ENCODE measurements around the gene CLCN6. TPM values are rescaled to one million over a fixed set of nuclear protein-coding genes. Genes with fewer than 3 reads are reported as not detected.

CLCN6 gene
- total RNA-seq, 1 donor from 2014 or later: 8.1 TPM

DNA sequence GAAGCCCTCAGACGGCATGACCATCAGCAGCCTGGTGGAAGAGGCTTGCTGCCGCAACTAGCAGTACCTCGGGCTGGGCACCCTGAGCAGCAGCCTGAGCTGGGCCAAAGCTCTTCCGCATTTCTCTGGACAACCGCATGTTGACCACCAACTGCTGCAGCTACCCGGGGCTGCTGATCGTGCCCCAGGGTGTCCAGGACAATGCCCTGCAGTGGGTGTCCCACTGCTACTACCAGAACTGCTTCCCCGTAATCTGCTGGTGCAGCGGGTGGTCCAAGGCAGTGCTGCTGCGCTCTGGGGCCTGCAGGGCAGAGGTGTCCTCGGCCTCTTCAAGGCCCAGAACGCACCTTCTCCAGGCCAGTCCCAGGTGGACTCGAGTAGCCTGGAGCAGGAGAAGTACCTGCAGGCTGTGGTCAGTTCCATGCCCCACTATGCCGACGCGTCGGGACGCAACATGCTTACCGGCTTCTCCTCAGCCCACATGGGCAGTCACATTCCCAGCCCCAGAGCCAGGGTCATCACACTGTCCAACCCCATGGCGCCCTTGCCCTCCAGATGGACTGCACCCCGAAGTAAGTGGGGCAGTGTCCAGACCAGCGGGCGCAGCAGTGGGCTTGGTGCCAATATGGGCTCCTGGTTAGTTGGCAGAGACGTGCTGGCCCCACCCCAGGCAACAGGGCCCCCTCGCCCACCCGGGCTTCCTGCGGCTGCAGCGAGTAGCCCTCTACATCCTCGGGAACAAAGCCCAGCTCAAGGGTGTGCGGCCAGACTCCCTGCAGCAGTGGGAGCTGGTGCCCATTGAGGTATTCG is 72.3 kb downstream of the CLCN6 start:
- DNase-seq (ENCODE audit: low read depth, low spot score): no peak

DNA sequence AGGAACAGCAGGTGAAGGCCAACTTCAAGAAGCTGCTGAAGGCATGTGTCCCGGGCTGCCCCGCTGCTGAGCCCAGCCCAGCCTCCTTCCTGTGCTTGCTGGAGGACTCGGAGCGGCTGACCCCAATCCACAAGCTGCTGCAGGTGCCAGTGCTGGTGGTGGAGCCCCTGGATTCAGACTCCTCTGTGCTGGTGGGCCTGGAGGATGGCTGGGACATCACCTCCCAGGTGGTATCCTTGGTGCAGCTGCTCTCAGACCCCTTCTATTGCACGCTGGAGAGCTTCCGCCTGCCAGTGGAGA is 72.8 kb downstream of the CLCN6 start:
- no peak for DNase-seq (ENCODE audit: low read depth, low spot score)

DNA sequence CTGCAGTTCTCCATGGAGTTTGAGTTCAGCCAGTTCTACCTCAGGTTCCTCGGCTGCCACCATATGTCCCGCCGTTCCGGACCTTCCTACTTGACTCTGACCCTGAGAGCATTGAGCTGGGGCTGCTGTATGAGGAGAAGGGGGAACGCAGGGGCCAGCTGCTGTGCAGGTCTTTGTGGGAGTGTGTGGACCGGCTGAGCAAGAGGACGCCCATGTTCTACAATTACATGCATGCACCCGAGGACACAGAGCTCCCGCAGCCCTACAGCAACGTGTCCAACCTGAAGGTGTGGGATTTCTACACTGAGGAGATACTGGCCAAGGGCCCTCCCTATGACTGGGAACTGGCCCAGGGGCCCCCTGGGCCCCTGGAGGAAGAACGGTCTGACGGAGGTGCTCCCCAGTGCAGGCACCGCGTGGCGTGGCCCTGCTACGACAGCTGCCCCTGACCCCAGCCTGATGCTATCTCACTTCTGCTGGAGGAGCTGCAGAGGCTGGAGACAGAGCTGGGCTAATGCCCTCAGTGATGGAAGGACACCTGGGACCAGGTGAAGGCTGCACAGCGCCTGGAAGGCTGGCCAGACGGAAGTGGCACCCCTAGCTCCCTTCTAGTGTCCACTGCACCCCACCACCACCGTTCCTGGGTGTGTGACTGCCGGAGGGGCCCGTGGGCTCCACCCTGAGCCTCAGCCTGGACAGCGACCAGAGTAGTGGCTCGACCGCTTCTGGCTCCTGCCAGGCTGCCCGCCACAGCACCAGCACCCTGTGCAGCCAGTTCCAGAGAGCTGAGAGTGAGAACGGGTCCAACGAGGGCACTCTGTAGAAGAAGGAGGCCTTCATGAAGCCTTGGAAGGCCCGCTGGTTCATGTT is 73.6 kb downstream of the CLCN6 start:
- DNase-seq (ENCODE audit: low read depth, low spot score): no peak

DNA sequence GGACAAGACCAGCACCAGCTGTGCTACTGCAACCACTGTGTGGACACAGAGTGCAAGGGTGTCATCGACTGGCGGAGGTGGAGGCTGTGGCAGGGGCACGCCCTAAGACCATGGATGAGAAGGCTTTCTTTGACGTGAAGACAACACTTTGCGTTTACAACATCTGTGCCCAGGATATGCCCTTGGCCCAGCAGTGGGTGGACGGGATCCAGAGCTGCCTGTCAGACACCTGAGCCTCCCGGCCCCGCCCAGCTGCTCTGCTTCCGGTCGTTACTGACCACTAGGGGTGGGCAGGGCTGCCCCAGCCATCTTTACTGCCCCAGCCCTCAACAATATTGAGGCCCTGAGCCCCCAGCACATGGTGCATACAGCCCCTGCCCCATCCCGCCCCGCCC is 74.2 kb downstream of the CLCN6 start:
- no peak for DNase-seq (ENCODE audit: low read depth, low spot score)

- DNase-seq (ENCODE audit: low read depth, low spot score): no peak
Measured at GRCh38 chr1:11880911-11881748, 75.1 kb downstream of the CLCN6 start.

- no peak for DNase-seq (ENCODE audit: low read depth, low spot score)
Measured at GRCh38 chr1:11881749-11882441, 75.9 kb downstream of the CLCN6 start.

DNA sequence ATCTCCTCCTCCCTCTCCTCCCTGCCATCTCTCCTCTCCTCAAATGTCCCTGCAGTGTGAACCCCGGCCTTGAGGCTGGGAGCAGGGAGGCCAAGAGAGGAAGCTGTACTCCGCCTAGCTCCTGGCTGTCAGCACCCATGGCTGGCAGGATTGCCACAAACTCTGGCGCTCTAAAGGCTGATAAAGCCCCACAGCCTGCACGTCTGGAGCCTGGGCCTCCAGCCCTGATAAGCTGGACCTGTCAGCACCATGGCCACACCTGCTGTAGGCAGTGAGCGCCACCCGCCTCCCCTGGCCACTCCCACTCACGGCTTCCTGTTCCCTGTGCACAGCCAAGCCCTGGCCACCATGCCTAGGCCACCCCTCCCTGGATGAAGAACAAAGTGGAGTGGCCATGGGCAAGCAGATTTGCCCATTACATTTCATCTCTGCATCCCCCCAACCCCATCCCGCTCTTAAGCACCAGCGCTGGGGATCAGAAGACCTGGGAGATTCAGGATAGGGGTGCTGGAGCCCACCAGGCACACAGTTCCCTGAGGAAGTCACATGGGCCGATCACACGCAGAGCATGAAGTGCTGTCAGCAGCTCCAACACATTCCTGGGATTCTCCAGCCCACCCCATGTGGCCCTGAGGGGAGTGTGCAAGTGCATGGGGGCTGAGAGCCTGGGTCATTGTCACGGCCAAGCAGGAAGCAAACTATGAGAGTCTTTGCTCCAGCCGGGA is 77.0 kb downstream of the CLCN6 start:
- no peak for DNase-seq (ENCODE audit: low read depth, low spot score)

GRCh38 chr1:11885916-11886315 is 79.9 kb downstream of the CLCN6 start:
- DNase-seq (ENCODE audit: low read depth, low spot score): no peak

- no peak for DNase-seq (ENCODE audit: low read depth, low spot score)
Measured at GRCh38 chr1:11886986-11887665, 81.1 kb downstream of the CLCN6 start.

DNA sequence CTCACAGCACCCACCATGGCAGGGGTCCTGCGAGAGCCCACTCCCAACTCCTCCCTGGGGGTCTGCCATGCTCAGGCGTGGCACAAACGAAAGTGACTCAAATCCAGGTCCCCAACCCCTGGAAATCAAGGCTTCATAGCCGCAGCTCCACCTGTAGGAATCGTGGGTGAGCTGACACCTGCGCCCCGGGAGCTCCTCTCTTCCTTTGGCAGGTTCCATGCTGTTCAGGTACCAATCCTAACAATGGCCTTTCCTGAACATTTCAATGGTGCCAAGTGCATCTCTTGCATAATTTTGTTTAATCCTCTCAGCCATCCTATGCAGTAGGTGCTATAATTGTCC is 81.6 kb downstream of the CLCN6 start:
- no peak for DNase-seq (ENCODE audit: low read depth, low spot score)

DNA sequence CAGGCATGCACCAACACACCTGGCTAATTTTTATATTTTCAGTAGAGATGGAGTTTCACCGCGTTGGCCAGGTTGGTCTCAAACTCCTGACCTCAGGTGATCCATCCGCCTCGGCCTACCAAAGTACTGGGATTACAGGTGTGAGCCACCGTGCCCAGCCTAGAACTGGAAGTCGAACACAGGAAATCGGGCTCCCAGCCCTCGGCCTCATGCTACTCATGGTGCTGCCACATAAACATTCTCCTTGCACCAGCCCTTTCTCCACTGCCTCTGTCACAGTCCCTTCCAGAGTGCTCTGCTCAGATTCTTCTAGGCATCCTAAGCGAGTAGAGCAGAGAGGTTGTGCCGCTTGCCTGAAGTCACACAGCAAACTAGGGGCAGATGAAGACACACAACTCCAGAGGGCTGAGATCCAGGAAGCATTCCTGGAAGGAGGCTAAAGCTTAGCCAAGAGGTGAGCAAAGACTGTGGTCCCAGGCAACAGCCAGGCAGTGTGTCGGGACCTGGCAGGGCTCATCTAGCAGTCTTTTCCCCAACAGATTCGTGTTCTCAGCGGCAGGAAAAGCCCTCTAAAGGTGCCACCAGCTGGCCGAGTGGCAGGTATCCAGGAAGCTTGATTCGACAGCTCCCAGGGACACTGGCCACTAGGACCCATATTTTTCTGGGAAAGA is 82.3 kb downstream of the CLCN6 start:
- DNase-seq (ENCODE audit: low read depth, low spot score): no peak

DNA sequence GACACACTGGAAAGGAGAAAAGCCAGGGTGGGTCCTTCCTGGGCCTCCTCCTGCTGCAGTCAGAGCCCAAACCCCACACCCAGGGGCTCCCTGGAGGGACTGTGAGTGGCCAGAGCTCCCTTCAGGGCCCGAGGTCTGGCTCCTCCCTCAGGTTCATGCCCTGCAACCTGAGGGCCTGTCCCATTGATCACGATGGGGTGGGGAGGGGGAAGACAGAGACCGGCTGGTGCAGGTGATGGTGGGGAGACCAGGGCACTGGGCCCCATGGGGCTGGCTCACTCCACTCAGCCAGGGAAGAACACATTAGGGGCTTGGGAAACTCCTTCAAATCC is 82.9 kb downstream of the CLCN6 start:
- DNase-seq (ENCODE audit: low read depth, low spot score): no peak

DNA sequence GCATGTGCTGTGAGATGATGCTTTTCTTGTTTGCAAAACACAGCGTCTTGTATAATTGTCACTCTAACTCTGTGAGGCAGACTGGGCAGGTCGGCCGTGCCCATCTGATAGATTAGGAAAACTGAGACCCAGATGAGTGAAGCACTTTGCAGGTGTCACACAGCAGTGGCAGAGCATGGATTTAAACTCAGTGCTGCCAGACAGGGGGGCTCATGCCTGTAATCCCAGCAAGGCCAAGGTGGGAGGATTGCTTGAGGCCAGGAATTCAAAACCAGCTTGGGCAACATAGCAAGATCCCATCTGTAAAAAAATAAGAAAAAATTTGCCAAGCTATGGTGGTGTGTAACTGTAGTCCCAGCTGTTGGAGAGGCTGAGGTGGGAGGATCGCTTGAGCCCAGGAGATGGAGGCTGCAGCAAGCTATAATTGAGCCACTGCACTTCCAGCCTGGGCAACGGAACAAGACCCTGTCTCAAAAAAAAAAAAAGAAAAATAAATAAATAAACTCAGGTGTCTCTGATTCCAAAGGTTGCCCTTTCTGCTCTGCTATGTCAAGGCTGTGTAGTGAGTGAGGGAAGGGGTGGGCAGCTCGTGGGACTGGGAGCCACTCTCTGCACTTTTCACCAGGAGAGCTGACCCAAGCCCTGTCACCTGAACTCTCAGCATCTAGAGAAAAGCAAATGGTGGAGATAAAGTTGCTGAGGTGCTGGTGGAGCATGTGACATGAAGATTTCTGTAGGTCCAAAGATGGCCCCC is 85.6 kb downstream of the CLCN6 start:
- DNase-seq (ENCODE audit: low read depth, low spot score): no peak

Other genes with a start within 250 kb of the CLCN6 start
- gene FBXO2, start 151.8 kb upstream of the CLCN6 start, total RNA-seq: 1.1 TPM in 2 replicates
- gene FBXO44, start 151.3 kb upstream of the CLCN6 start, total RNA-seq: 6.0 and 6.9 TPM in 2 replicates
- gene FBXO6, start 142.0 kb upstream of the CLCN6 start, total RNA-seq: 1.7 and 1.8 TPM in 2 replicates
- 35.6 and 49.5 TPM in 2 replicates for gene MAD2L2, start 125.0 kb upstream of the CLCN6 start, total RNA-seq
- gene DRAXIN, start 114.5 kb upstream of the CLCN6 start, total RNA-seq: 0.11 and 0.33 TPM in 2 replicates
- 44.6 and 45.2 TPM in 2 replicates for gene AGTRAP, start 70.1 kb upstream of the CLCN6 start, total RNA-seq
- not detected in 2 replicates for gene C1orf167, start 44.0 kb upstream of the CLCN6 start, total RNA-seq
- gene MTHFR, start 227 bp upstream of the CLCN6 start, total RNA-seq: 17.4 and 29.7 TPM in 2 replicates
- not detected in 2 replicates for gene NPPA, start 41.6 kb downstream of the CLCN6 start, total RNA-seq
- not detected in 2 replicates for gene NPPB, start 52.8 kb downstream of the CLCN6 start, total RNA-seq
- 63.6 and 69.9 TPM in 2 replicates for gene KIAA2013, start 120.2 kb downstream of the CLCN6 start, total RNA-seq
- gene PLOD1, start 128.5 kb downstream of the CLCN6 start, total RNA-seq: 342 and 390 TPM in 2 replicates
- 60.5 and 77.2 TPM in 2 replicates for gene MFN2, start 174.3 kb downstream of the CLCN6 start, total RNA-seq
- gene MIIP, start 213.3 kb downstream of the CLCN6 start, total RNA-seq: 27.6 and 40.6 TPM in 2 replicates